Natural killer cell (primary cell): ENCODE data around the gene EDARADD. TPM values are rescaled to one million over a fixed set of nuclear protein-coding genes. Genes with fewer than 3 reads are reported as not detected.

Source experiments
- ATAC-seq, 3 donors: fragments of 150-1000 bp in 2 of 3; fragments of 200-7000 bp in 1 of 3; cut with Tn5 transposase; 1 replicate in 1 of 3; 2 replicates in 2 of 3; pipeline ENCODE4 v1.10.0; 2021; ENCODE audit warnings: mild to moderate bottlenecking in 2 of 3, moderate library complexity in 2 of 3
- DNase-seq, 2 donors: peaks; one replicate each; pipeline versions ENCODE4 v3.0.0 to v3.0.0-alpha.2; 2013 to 2021; ENCODE audit warnings: mixed read lengths in 1 of 2
- H3K27ac ChIP-seq: one replicate; pipeline ENCODE4 v1.5.1; 2013; ENCODE audit warnings: mild to moderate bottlenecking, low read length
- H3K27me3 ChIP-seq: one replicate; pipeline ENCODE4 v1.6.1; 2013; ENCODE audit warnings: low read length; ENCODE audit not compliant: control insufficient read depth, insufficient read depth
- H3K36me3 ChIP-seq: one replicate; pipeline ENCODE4 v1.6.1; 2013; ENCODE audit warnings: low read length; ENCODE audit not compliant: control insufficient read depth, insufficient read depth
- H3K4me1 ChIP-seq: one replicate; pipeline ENCODE4 v1.6.1; 2013; ENCODE audit warnings: low read length; ENCODE audit not compliant: control insufficient read depth, insufficient read depth
- H3K4me3 ChIP-seq: one replicate; pipeline ENCODE4 v1.5.1; 2013; ENCODE audit warnings: low read length
- H3K9me3 ChIP-seq: one replicate; pipeline ENCODE4 v1.6.1; 2013; ENCODE audit warnings: low read length; ENCODE audit not compliant: control insufficient read depth, insufficient read depth
- H3K27ac Mint-ChIP-seq, 2 donors: one replicate each; pipeline ENCODE4 v1.8.0; 2022; ENCODE audit warnings: mild to moderate bottlenecking in 2 of 2, mixed read lengths in 2 of 2, moderate library complexity in 1 of 2
- H3K27me3 Mint-ChIP-seq, 2 donors: one replicate each; pipeline ENCODE4 v1.8.0; 2022; ENCODE audit warnings: low read depth in 2 of 2, mixed read lengths in 2 of 2
- H3K36me3 Mint-ChIP-seq: one replicate; pipeline ENCODE4 v1.8.0; 2022; ENCODE audit warnings: mixed read lengths
- H3K4me1 Mint-ChIP-seq, 2 donors: one replicate each; pipeline ENCODE4 v1.8.0; 2022; ENCODE audit warnings: mixed read lengths in 2 of 2
- H3K4me3 Mint-ChIP-seq: one replicate; pipeline ENCODE4 v1.8.0; 2022; ENCODE audit warnings: mild to moderate bottlenecking, moderate library complexity, mixed read lengths
- H3K9me3 Mint-ChIP-seq, 2 donors: one replicate each; pipeline ENCODE4 v1.8.0; 2022; ENCODE audit warnings: mixed read lengths in 2 of 2
- WGBS: methylation state at CpG from one replicate; pipeline ENCODE4 v1.1.7; 2013; ENCODE audit warnings: missing lambda C conversion rate; ENCODE audit not compliant: insufficient coverage; 5-methylcytosine and 5-hydroxymethylcytosine counted together
- intact Hi-C: fragments of 100-400 bp; cut with micrococcal nuclease; formaldehyde crosslinking; loops from one replicate; pipeline ENCODE4 v1.14.2; 2022
- total RNA-seq, 4 donors: library from RNA; stranded (reverse); fragments of 120-200 nt in 1 of 4; gene quantifications; one replicate each; pipeline versions ENCODE4 v1.2.3 to v1.2.4, GENCODE V29; 2013 to 2022
- TF ChIP-seq, protein P1 (sequence below): fragments of 200-600 bp; IDR thresholded peaks from one replicate; pipeline ENCODE4 v1.8.0; 2022; ENCODE audit warnings: antibody characterized with exemption

Gene EDARADD
- total RNA-seq, 3 donors from 2014 or later (not counting 1 experiment from before 2014, with no cell fraction given), result 2.0 to 5.4 (median 2.6) TPM

- Histone ChIP-seq H3K4me3 (no peak overlapping the region), H3K27ac (no peak overlapping the region), H3K27me3 (no peaks in the 10 kb centered on the region), H3K36me3 (no peaks in the 10 kb centered on the region), H3K4me1 (peaks cover 10% of the 10 kb centered on the region), H3K9me3 (no peaks in the 10 kb centered on the region)
- Mint-ChIP-seq H3K4me1 (peaks cover 0 to 15% of the 10 kb centered on the region in 2 donors), H3K27ac (no peak overlapping the region), H3K27me3 (peaks cover 8 to 16% of the 10 kb centered on the region in 2 donors), H3K4me3 (no peak overlapping the region), H3K9me3 (no peaks in the 10 kb centered on the region), H3K36me3 (no peaks in the 10 kb centered on the region)
- ATAC-seq, result no peak
- TF ChIP-seq, protein P1, sequence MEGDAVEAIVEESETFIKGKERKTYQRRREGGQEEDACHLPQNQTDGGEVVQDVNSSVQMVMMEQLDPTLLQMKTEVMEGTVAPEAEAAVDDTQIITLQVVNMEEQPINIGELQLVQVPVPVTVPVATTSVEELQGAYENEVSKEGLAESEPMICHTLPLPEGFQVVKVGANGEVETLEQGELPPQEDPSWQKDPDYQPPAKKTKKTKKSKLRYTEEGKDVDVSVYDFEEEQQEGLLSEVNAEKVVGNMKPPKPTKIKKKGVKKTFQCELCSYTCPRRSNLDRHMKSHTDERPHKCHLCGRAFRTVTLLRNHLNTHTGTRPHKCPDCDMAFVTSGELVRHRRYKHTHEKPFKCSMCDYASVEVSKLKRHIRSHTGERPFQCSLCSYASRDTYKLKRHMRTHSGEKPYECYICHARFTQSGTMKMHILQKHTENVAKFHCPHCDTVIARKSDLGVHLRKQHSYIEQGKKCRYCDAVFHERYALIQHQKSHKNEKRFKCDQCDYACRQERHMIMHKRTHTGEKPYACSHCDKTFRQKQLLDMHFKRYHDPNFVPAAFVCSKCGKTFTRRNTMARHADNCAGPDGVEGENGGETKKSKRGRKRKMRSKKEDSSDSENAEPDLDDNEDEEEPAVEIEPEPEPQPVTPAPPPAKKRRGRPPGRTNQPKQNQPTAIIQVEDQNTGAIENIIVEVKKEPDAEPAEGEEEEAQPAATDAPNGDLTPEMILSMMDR, result no peak
- WGBS, result 33% methylated on average over 5 of the region's 5 CpGs
- intact Hi-C loops, result no loop called here
- no peak for DNase-seq
Measured at GRCh38 chr1:236518322-236518721, 124.2 kb downstream of the EDARADD start.

- intact Hi-C loops, result no loop called here
- H3K36me3 ChIP-seq, result no peaks in the 10 kb centered on the region
- peaks cover 9 to 29% of the 10 kb centered on the region in 2 donors for H3K4me1 Mint-ChIP-seq
- ATAC-seq, result no peak
- peaks cover 8 to 16% of the 10 kb centered on the region in 2 donors for H3K27me3 Mint-ChIP-seq
- H3K4me3 Mint-ChIP-seq, result no peak overlapping the region
- 94% methylated on average over 4 of the region's 4 CpGs for WGBS
- H3K27ac Mint-ChIP-seq, result no peak overlapping the region
- no peaks in the 10 kb centered on the region for H3K9me3 ChIP-seq
- H3K4me1 ChIP-seq, result peaks cover 18% of the 10 kb centered on the region
- no peak overlapping the region for H3K27ac ChIP-seq
- H3K36me3 Mint-ChIP-seq, result peaks cover 5% of the 10 kb centered on the region
- DNase-seq, result no peak
- H3K9me3 Mint-ChIP-seq, result no peaks in the 10 kb centered on the region
- TF ChIP-seq, protein P1, result no peak
- no peak overlapping the region for H3K4me3 ChIP-seq
- H3K27me3 ChIP-seq, result no peaks in the 10 kb centered on the region
Measured at GRCh38 chr1:236520445-236521005, 126.4 kb downstream of the EDARADD start.

DNA sequence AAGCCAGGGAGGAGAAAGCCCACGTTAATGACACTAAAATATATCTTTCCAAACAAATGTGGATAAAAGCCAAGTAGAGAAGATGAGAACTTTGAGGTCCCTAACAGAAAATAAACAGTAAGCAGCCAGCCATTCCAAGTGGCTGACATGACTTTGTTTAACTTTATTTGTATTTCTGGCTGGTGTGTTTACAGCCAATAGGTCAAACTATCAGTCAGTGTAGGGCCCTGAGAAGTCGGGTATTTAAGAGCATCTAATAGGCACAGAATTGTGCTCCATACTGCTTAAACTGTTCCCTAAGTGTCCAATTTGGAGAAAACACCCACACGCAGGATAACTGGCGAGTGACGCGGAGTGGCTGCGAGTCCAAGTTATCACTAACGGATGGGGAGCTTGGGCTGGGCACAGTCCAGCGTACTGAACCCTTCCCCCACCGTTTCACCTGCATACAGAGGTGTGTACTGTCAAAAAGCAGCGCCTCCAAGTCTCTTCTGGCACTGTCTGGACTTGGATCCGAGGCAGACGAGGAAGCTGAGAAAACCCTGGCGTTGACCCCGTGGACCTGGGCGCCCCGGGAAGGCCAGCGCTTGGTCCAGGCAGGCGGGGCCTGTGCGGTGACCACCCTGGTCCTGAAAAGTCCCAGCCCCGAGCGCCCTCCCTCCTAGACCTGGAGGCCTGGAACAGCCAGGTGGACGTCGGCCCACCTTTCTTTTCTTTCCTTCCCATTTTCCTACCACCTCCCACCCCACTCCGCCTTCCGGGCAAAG, 129.0 kb downstream of the EDARADD start:
- 42% methylated on average over 25 of the region's 26 CpGs for WGBS
- peak overlapping the region; percentile 97 to 98 for H3K27ac Mint-ChIP-seq
- Histone ChIP-seq H3K4me3 (peak overlapping the region; percentile 97), H3K4me1 (peaks cover 11% of the 10 kb centered on the region), H3K27ac (peak overlapping the region; percentile 76), H3K36me3 (peaks cover 16% of the 10 kb centered on the region), H3K27me3 (no peaks in the 10 kb centered on the region), H3K9me3 (no peaks in the 10 kb centered on the region)
- H3K4me1 Mint-ChIP-seq, result peaks cover 9 to 21% of the 10 kb centered on the region in 2 donors
- H3K27me3 Mint-ChIP-seq, result peaks cover 5 to 10% of the 10 kb centered on the region in 2 donors
- H3K36me3 Mint-ChIP-seq, result peaks cover 12% of the 10 kb centered on the region
- peak overlapping the region; percentile 99 for H3K4me3 Mint-ChIP-seq
- no peaks in the 10 kb centered on the region for H3K9me3 Mint-ChIP-seq
- DNase-seq (peak; percentile 17 to 28), ATAC-seq (no peak)
- TF ChIP-seq, protein P1, result no peak
- intact Hi-C loops, result no loop called here
